ENCODE measurements around the gene HECTD4.
A peak's percentile ranks its signal among the peaks of the same experiment; 100 is the strongest.
"Not testable (repeated sequence)": the region's sequence is repeated elsewhere in the genome, so short reads cannot be mapped to it uniquely, and the experiment has no call there.

Gene HECTD4

GRCh38 chr12:112418273-112418607, 36.0 kb upstream of the HECTD4 start:
- H3K4me3 ChIP-seq (ENCODE audit: low read depth, low read length), result peak overlapping the region; percentile 97
- no peak for DNase-seq (ENCODE audit: low read depth)
- no peak for TF ChIP-seq CTCF (conservative IDR thresholded peaks at IDR 0.05; ENCODE audit: low read depth, low read length)

GRCh38 chr12:112415457-112415856, 33.2 kb upstream of the HECTD4 start:
- not testable (repeated sequence) for DNase-seq (ENCODE audit: low read depth); H3K4me3 ChIP-seq (ENCODE audit: low read depth, low read length)

GRCh38 chr12:112413855-112414625, 31.8 kb upstream of the HECTD4 start:
- no peak for TF ChIP-seq CTCF (conservative IDR thresholded peaks at IDR 0.05; ENCODE audit: low read depth, low read length)
- no peak for DNase-seq (ENCODE audit: low read depth)
- H3K4me3 ChIP-seq (ENCODE audit: low read depth, low read length), result no peak overlapping the region

GRCh38 chr12:112409906-112410244, 27.6 kb upstream of the HECTD4 start:
- no peak for DNase-seq (ENCODE audit: low read depth)
- TF ChIP-seq CTCF (conservative IDR thresholded peaks at IDR 0.05; ENCODE audit: low read depth, low read length), result no peak
- H3K4me3 ChIP-seq (ENCODE audit: low read depth, low read length), result peak overlapping the region; percentile 78

GRCh38 chr12:112409064-112409905, 27.1 kb upstream of the HECTD4 start, which contains the start of gene RPL6:
Gene RPL6 (minus strand): TSS chr12:112409605. CDS start chr12:112408656, 949 bp downstream.
- H3K4me3 ChIP-seq (ENCODE audit: low read depth, low read length), result peak within 1 kb of the TSS; percentile 78
- DNase-seq (ENCODE audit: low read depth), result peak; percentile 96
- TF ChIP-seq CTCF (conservative IDR thresholded peaks at IDR 0.05; ENCODE audit: low read depth, low read length), result no peak

GRCh38 chr12:112408621-112409020, 26.4 kb upstream of the HECTD4 start:
- DNase-seq (ENCODE audit: low read depth), result peak; percentile 14
- H3K4me3 ChIP-seq (ENCODE audit: low read depth, low read length), result peak overlapping the region; percentile 78
- TF ChIP-seq CTCF (conservative IDR thresholded peaks at IDR 0.05; ENCODE audit: low read depth, low read length), result no peak

GRCh38 chr12:112407683-112408082, 25.5 kb upstream of the HECTD4 start:
- H3K4me3 ChIP-seq (ENCODE audit: low read depth, low read length), result peak overlapping the region; percentile 45
- not testable (repeated sequence) for DNase-seq (ENCODE audit: low read depth)
